Astrocyte (in vitro differentiated cells and primary cell): ENCODE measurements around the gene AMT. TPM values are rescaled to one million over a fixed set of nuclear protein-coding genes. Genes with fewer than 3 reads are reported as not detected.

Experiments used
- DNase-seq: peaks from one replicate; pipeline ENCODE4 v3.0.0-alpha.2; 2010; ENCODE audit warnings: low read depth
- FAIRE-seq: peaks from 2 replicates; lab custom pipeline; 2011; peaks lifted over from hg19 to GRCh38; lab: Jason Lieb, UNC
- H2AFZ ChIP-seq: 2 replicates; pipeline ENCODE4 v1.6.0; 2012; ENCODE audit warnings: low read depth, low read length, inconsistent platforms
- H3K27ac ChIP-seq: 2 replicates; pipeline ENCODE4 v1.5.1; 2011; ENCODE audit warnings: low read depth, low read length, inconsistent platforms
- H3K27me3 ChIP-seq: 2 replicates; pipeline ENCODE4 v1.6.0; 2011; ENCODE audit warnings: low read length, inconsistent platforms; ENCODE audit not compliant: insufficient read depth
- H3K36me3 ChIP-seq: 2 replicates; pipeline ENCODE4 v1.5.1; 2011; ENCODE audit warnings: low read length, inconsistent platforms; ENCODE audit not compliant: insufficient read depth
- H3K4me1 ChIP-seq: 2 replicates; pipeline ENCODE4 v1.5.1; 2011; ENCODE audit warnings: low read length, inconsistent platforms; ENCODE audit not compliant: insufficient read depth
- H3K4me2 ChIP-seq: 2 replicates; pipeline ENCODE4 v1.6.0; 2012; ENCODE audit warnings: low read length, inconsistent platforms
- H3K4me3 ChIP-seq: 2 replicates; pipeline ENCODE4 v1.5.1; 2011; ENCODE audit warnings: low read depth, mild to moderate bottlenecking, low read length, inconsistent platforms; ENCODE audit not compliant: insufficient read depth
- H3K79me2 ChIP-seq: 2 replicates; pipeline ENCODE4 v1.6.0; 2012; ENCODE audit warnings: mild to moderate bottlenecking, low read length, inconsistent platforms; ENCODE audit not compliant: insufficient read depth
- H3K9ac ChIP-seq: 2 replicates; pipeline ENCODE4 v1.6.0; 2012; ENCODE audit warnings: mild to moderate bottlenecking, low read length, inconsistent platforms
- H3K9me3 ChIP-seq: 2 replicates; pipeline ENCODE4 v1.5.1; 2012; ENCODE audit warnings: low read depth, mild to moderate bottlenecking, low read length, inconsistent platforms; ENCODE audit not compliant: insufficient read depth
- H4K20me1 ChIP-seq: 2 replicates; pipeline ENCODE4 v1.6.0; 2012; ENCODE audit warnings: low read length, inconsistent platforms; ENCODE audit not compliant: insufficient read depth
- H3K27ac Mint-ChIP-seq: one replicate; pipeline ENCODE4 v1.8.0; 2021; ENCODE audit warnings: mild to moderate bottlenecking, mixed read lengths; ENCODE audit not compliant: unreplicated experiment
- H3K27me3 Mint-ChIP-seq: one replicate; pipeline ENCODE4 v1.8.0; 2021; ENCODE audit warnings: low read depth, mixed read lengths; ENCODE audit not compliant: unreplicated experiment
- H3K36me3 Mint-ChIP-seq: one replicate; pipeline ENCODE4 v1.8.0; 2021; ENCODE audit warnings: low read depth, mixed read lengths; ENCODE audit not compliant: unreplicated experiment
- H3K4me1 Mint-ChIP-seq: one replicate; pipeline ENCODE4 v1.8.0; 2021; ENCODE audit warnings: low read depth, mixed read lengths; ENCODE audit not compliant: unreplicated experiment
- H3K4me3 Mint-ChIP-seq: one replicate; pipeline ENCODE4 v1.8.0; 2021; ENCODE audit warnings: mild to moderate bottlenecking, moderate library complexity, mixed read lengths; ENCODE audit not compliant: unreplicated experiment
- H3K9me3 Mint-ChIP-seq: one replicate; pipeline ENCODE4 v1.8.0; 2021; ENCODE audit warnings: mild to moderate bottlenecking, mixed read lengths; ENCODE audit not compliant: unreplicated experiment
- EZH2 ChIP-seq: IDR thresholded peaks from 2 replicates; pipeline ENCODE4 v1.6.1; 2012; ENCODE audit warnings: mild to moderate bottlenecking, low read length, inconsistent platforms; ENCODE audit not compliant: insufficient read depth
- total RNA-seq: library from RNA; stranded (reverse); gene quantifications from 2 replicates; pipeline ENCODE4 v1.2.1, GENCODE V29; 2021
- TF ChIP-seq, protein P1 (sequence below): IDR thresholded peaks from 2 replicates; pipeline ENCODE4 v1.5.1; 2011; ENCODE audit warnings: low read depth, mild to moderate bottlenecking, inconsistent platforms, low read length, moderate library complexity; ENCODE audit not compliant: insufficient read depth

The AMT gene
- total RNA-seq, 1 donor from 2014 or later = 5.2 TPM

GRCh38 chr3:49411968-49412631 lies 10.2 kb downstream of the AMT start, which contains the start of the genes RHOA and TCTA:
TSS of gene RHOA (minus strand) at chr3:49411976. CDS start at chr3:49375589, 36,387 bp downstream.
TSS of gene TCTA (plus strand) at chr3:49412423. CDS start at chr3:49412427, 4 bp downstream.
- no peaks in the 10 kb centered on the region for H3K36me3 ChIP-seq
- H3K9me3 Mint-ChIP-seq = no peaks in the 10 kb centered on the region
- H3K79me2 ChIP-seq = peaks cover 73% of the 10 kb centered on the region
- peak within 1 kb of the TSS; percentile 99 for H3K4me2 ChIP-seq
- H3K9me3 ChIP-seq = no peaks in the 10 kb centered on the region
- TF ChIP-seq EZH2 = no peak
- TF ChIP-seq, protein P1, sequence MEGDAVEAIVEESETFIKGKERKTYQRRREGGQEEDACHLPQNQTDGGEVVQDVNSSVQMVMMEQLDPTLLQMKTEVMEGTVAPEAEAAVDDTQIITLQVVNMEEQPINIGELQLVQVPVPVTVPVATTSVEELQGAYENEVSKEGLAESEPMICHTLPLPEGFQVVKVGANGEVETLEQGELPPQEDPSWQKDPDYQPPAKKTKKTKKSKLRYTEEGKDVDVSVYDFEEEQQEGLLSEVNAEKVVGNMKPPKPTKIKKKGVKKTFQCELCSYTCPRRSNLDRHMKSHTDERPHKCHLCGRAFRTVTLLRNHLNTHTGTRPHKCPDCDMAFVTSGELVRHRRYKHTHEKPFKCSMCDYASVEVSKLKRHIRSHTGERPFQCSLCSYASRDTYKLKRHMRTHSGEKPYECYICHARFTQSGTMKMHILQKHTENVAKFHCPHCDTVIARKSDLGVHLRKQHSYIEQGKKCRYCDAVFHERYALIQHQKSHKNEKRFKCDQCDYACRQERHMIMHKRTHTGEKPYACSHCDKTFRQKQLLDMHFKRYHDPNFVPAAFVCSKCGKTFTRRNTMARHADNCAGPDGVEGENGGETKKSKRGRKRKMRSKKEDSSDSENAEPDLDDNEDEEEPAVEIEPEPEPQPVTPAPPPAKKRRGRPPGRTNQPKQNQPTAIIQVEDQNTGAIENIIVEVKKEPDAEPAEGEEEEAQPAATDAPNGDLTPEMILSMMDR = no peak
- peak within 1 kb of the TSS; percentile 85 for H2AFZ ChIP-seq
- H3K27ac ChIP-seq = peak within 1 kb of the TSS; percentile 96
- peak within 1 kb of the TSS; percentile 96 for H3K27ac Mint-ChIP-seq
- DNase-seq (peak; percentile 99), FAIRE-seq (peak; percentile 81)
- H3K4me3 ChIP-seq = peak within 1 kb of the TSS; percentile 99
- peaks cover 20% of the 10 kb centered on the region for H3K36me3 Mint-ChIP-seq
- no peaks in the 10 kb centered on the region for H3K27me3 Mint-ChIP-seq
- H3K4me1 ChIP-seq = peaks cover 25% of the 10 kb centered on the region
- H4K20me1 ChIP-seq = peaks cover 44% of the 10 kb centered on the region
- peak within 1 kb of the TSS; percentile 98 for H3K4me3 Mint-ChIP-seq
- peak within 1 kb of the TSS; percentile 97 for H3K9ac ChIP-seq
- no peaks in the 10 kb centered on the region for H3K27me3 ChIP-seq
- H3K4me1 Mint-ChIP-seq = peaks cover 24% of the 10 kb centered on the region

DNA sequence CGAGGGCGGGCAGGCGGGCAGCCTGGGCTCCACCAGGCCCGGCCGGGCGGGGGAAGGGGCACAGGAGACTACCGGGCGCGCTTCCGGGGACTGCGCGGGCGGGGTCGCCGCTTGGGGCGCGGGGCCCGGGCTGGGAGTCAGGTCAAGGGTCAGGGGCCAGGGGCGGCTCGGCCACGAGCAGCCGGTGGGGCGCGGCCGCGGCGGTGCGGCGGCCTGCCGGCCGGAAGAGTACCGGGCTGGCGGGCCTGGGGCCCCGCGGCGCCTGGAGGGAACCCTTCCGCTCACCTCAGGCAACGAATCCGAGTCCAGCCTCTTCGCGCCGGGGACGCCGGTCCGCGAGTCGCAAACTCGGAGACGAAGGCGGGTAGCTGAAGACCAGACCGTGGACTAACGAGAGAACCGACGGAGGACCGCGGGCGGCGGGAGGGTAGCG lies 10.7 kb downstream of the AMT start:
- H3K27ac ChIP-seq = peak overlapping the region; percentile 96
- peaks cover 18% of the 10 kb centered on the region for H3K36me3 Mint-ChIP-seq
- H3K79me2 ChIP-seq = peaks cover 79% of the 10 kb centered on the region

More for the DNA sequence above, 10.7 kb downstream of the AMT start:
- Histone ChIP-seq H3K27me3 (no peaks in the 10 kb centered on the region), H3K36me3 (no peaks in the 10 kb centered on the region), H2AFZ (peak overlapping the region; percentile 72), H3K4me2 (peak overlapping the region; percentile 92), H3K9me3 (no peaks in the 10 kb centered on the region), H4K20me1 (peaks cover 49% of the 10 kb centered on the region), H3K9ac (peak overlapping the region; percentile 94), H3K4me1 (peaks cover 29% of the 10 kb centered on the region), H3K4me3 (peak overlapping the region; percentile 99)
- Mint-ChIP-seq H3K4me1 (peaks cover 21% of the 10 kb centered on the region), H3K4me3 (peak overlapping the region; percentile 98), H3K9me3 (no peaks in the 10 kb centered on the region), H3K27me3 (no peaks in the 10 kb centered on the region), H3K27ac (no peak overlapping the region)
- TF ChIP-seq, protein P1 = no peak
- no peak for TF ChIP-seq EZH2
- DNase-seq (no peak), FAIRE-seq (no peak)
